Measurements from ENCODE around the gene ALOXE3. TPM values are rescaled to one million over a fixed set of nuclear protein-coding genes. Genes with fewer than 3 reads are reported as not detected.
"Not testable (repeated sequence)": the region's sequence is repeated elsewhere in the genome, so short reads cannot be mapped to it uniquely, and the experiment has no call there.

The ALOXE3 gene
- total RNA-seq, 2 donors from 2014 or later: not detected

DNA sequence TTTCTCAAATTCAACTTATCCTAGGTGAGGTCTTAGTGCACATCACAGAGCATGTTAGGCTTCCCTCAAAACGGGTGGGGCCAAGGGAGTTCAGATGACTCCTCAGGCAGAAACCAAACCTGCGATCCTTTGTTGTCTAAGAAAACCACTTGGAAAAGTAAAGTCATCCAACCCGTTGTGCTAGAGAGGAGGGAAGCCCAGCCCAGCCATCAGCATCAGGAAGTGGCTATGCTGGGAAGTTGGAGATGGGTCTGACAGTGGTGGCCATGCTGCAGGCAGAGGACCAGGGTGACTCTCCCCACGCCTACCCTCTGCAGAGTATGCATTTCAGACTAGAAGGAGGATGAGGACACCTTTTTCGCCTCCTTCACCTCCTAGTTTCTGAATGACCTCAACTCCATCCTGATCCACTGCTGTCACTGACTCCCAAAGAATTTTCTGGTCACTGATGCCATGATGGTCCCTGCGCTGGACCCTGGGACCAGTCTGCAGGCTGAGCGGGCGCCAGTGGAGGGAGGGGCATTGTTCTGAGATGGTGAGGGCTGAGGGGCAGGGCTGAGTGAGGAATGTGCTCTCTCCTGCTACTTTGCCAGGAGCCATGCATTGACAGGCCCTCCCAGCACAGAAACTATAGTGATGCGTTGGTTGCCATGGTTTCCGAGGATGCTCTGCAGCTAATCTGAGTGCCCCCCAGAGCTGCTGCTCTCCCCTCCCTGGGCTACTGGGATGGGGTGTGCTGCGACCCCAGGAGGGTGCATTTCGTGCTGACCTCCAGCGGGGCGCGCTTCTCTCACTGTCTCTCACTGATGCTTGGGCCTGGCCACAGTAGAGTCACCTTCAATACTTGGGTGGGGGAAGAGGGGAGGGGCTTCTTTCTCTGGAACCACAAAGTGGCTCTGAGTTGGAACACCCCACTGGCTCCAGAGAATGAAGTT, 51.2 kb downstream of the ALOXE3 start:
- DNase-seq (no peak), ATAC-seq (no peak)
- intact Hi-C loops (cut with DNase I, micrococcal nuclease): no loop called here

DNA sequence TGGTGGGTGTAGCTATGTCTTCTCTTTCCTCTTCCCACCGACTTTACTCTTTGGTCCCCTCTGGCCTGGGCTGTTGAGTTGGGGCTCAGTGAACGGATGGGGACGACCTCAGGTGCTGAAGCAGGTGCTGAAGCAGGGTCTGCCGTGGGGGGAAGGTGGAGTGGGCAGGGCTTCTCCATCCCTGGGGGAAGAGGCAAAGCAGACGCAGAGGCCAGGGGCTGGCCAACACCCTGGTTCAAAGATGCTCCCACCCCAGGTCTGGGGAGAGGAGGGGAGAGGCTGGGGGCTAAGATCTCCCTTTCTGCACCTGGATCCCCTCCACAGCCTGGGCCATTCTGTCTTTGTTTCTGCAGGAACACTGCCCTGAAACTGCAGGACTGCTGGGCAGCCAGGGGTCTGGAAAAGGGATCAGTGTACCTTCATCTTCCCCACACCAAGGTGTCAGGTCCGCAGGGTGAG, 53.7 kb downstream of the ALOXE3 start:
- intact Hi-C loops (cut with DNase I, micrococcal nuclease): no loop called here
- ATAC-seq (no peak), DNase-seq (no peak)

DNA sequence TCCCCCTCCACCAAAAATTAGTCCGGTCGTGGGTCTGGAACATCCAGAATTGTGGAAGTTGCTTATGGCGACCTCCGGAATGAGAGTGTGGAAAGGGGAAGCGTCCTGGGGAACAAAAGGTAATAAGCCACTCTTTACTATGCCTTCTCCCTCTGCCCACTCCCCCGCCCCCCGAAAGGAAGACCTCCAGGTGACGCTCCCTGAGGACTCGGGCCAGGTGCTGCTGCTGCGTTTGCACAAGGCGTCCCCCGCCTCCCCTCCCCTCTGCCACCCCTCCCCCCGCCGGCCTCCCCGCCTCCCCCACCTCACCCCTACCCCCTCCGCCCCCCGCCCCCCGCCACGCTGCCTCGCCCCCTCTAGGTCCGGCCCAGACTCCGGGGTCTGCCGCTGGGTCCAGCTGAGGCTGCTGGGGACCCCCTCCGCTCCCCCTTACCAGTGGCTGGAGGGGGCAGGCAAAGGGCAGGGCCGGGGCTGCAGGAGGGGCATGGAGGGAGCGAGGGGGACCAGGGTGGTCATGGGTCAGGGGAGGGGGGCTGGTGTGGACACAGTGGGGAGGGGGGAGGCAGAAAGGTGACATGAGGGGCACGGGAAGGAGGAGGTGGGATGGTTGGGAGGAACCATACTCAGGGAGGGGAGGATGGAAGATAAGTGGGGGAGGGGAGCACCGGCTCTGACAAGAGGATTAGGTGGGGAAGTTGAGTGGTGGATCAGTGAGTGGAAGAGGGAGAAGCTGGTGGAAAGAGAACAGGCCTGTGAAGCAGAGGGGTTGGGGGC, 54.4 kb downstream of the ALOXE3 start:
- ATAC-seq: no peak
- intact Hi-C loops (cut with DNase I, micrococcal nuclease): no loop called here
- DNase-seq: no peak

DNA sequence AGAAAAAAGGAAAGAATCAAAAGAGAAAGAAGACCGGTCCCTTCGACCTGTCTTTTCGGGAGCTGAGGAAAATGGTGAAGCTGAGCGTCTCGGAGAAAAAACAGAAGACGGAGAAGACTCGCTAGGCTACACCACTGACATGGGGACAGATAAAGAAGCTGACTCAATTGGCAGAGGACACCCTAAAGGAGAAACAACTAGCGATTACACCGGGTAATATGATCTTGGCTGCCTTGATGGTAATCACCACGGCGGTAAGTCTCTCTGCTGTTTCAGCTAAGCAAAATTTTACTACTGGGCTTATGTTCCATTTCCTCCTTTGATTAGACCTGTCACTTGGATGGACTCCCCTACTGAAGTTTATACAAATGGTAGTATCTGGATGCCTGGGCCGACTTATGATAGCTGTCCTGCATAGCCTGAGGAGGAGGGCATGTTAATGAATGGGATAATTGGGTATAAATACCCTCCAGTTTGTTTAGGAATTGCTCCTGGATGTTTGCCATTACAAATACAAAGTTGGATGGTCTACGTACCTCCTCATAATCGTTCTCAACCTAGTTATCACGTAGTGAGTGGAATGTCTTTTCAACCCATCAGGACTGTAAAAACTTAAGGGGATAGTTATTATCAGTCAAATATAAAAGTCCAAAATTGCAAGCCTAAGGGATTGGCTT, 55.4 kb downstream of the ALOXE3 start:
- ATAC-seq (peak; percentile 65), DNase-seq (no peak)
- intact Hi-C loops (cut with DNase I, micrococcal nuclease): no loop called here

DNA sequence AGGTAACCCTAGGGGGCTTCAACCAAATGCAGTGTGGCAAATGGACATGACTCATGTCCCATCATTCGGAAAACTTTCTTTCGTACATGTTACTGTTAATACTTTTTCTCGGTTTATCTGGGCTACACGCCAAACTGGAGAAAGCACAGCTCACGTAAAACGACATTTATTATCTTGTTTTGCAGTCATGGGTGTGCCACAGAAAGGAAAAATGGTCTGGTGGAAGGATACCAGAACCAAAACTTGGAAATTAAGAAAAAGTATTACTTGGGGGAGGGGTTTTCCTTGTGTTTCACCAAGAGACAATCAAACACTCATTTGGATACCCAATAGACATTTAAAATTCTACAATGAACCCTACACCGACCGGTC, 55.9 kb downstream of the ALOXE3 start:
- intact Hi-C loops (cut with DNase I, micrococcal nuclease): no loop called here
- ATAC-seq (peak; percentile 61), DNase-seq (no peak)

DNA sequence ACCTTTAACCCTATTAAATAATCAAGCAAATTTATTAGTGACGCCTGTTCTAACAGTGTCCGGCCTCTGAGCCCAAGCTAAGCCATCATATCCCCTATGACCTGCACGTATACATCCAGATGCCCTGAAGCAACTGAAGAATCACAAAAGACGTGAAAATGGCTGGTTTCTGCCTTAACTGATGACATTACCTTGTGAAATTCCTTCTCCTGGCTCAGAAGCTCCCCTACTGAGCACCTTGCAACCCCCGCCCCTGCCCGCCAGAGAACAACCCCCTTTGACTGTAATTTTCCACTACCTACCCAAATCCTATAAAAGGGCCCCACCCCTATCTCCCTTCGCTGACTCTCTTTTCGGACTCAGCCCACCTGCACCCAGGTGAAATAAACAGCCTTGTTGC, 56.5 kb downstream of the ALOXE3 start:
- ATAC-seq; DNase-seq; intact Hi-C loops (cut with DNase I, micrococcal nuclease): not testable (repeated sequence)

DNA sequence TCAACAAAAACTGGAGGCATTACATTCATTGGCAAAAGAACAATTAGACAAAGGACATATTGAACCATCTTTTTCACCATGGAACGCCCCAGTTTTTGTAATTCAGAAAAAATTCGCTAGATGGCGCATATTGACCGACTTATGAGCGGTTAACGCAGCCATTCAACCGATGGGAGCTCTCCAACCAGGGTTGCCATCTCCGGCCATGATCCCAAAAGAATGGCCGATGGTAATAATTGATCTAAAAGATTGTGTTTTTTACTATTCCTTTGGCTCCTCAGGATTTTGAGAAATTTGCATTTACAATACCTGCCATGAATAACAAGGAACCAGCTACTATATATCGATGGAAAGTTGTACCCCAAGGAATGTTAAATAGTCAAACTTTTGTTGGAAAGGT, 58.0 kb downstream of the ALOXE3 start:
- intact Hi-C loops (cut with DNase I, micrococcal nuclease): no loop called here
- ATAC-seq: peak; percentile 55
- DNase-seq: peak in 1 of 2 donors; percentile 55

DNA sequence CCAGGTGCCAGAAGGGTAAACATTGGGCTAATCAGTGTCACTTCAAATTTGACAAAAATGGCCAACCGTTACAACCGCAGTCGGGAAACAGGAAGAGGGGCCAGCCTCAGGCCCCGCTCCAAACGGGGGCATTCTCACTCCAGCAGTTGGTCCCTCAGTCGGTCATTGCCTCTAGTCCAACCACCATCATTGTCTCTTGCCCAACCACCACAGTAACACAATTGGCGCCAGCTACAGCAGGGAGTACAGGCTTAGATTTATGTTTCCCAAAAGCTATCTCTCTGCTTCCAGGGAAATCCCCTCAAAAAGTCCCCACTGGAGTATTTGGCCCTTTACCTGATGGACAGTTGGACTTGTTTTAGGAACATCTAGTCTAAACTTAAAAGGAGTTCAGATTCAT, 59.2 kb downstream of the ALOXE3 start:
- DNase-seq (peak in 1 of 2 donors; percentile 18), ATAC-seq (no peak)
- intact Hi-C loops (cut with DNase I, micrococcal nuclease): no loop called here

DNA sequence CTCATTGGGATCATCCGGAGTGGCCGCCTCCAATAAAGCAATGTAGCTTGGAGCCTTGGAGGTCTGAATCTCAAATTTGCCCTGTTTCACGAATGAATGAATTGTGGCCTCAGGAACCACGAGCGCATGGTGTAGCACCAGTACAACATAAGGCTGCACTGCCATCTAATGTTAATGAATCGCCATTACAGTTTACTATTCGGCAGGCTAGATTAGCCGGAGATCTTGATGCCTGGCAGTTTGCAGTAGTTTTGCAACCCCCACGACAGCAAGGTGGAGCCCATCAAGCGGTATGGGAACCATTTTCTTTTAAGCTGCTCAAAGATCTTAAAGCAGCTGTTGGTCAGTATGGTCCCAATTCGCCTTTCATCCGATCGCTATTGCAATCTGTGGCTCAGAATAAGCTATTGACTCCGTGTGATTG, 60.6 kb downstream of the ALOXE3 start:
- ATAC-seq: peak; percentile 66
- DNase-seq: peak in 1 of 2 donors; percentile 21
- intact Hi-C loops (cut with DNase I, micrococcal nuclease): no loop called here

DNA sequence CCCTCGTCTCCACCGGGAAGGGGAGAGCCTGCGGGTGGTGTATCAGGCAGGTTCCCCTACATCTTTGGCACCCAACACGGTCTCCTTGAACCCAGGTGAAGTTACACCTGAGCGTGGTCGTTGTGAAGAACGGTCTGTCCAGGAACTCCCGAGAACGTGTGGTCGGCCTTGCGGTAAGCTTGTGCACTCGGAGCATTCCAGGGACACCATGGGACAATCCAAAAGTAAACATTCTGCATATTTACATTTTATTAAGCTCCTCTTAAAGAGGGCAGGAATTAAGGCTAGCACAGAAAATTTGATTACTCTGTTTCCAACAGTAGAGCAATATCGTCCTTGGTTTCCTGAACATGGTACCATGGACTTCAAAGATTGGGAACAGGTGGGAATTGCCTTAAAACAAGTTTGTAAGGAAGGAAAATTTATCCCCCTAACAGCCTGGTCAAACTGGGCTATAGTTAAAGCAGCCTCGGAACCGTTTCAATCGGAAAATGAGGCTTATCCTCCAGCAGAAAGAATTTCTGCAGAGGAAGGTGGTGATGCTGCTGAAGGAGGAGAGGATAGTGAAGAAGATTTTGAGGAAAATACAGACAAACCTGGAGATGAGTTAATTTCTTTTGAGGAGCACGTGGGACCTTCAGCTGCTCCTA, 61.2 kb downstream of the ALOXE3 start:
- DNase-seq (peak in 1 of 2 donors; percentile 24), ATAC-seq (no peak)
- intact Hi-C loops (cut with DNase I, micrococcal nuclease): no loop called here

DNA sequence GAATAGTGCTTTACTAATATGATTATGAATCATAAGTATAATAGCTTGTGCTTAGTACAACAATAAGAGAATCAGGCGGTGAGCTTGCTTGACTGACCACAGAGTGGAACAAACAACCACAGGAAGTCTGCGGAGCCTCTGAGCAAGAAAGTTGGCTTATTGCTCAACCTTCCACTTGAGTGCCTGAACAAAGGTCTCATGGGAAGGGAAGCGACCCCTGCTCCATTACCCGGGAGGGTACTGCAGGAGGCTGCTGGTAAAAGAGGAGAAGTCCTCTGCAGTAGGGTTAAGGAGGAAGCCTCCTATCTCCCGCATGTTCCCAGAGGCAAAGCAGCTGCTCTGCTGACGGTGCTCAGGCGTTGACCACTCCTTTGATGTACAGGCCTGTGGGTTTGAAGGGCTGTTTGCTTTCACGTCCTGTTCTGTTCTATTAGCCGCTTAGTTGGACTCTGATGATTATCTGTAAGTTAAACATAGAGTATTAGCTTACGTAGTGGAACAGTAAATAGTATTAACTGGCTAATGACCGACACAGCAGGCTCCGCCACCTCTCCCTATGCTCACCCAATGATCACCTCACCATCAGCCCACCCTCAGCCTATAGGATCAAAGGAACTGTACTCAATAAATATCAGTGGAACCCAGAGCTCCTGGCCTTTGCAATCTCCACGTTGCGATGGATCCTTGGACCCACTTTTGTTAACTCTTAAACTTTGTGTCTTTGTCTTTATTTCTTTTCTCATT, 61.9 kb downstream of the ALOXE3 start:
- intact Hi-C loops (cut with DNase I, micrococcal nuclease): no loop called here
- DNase-seq: peak in 1 of 2 donors; percentile 55
- peak; percentile 20 for ATAC-seq

DNA sequence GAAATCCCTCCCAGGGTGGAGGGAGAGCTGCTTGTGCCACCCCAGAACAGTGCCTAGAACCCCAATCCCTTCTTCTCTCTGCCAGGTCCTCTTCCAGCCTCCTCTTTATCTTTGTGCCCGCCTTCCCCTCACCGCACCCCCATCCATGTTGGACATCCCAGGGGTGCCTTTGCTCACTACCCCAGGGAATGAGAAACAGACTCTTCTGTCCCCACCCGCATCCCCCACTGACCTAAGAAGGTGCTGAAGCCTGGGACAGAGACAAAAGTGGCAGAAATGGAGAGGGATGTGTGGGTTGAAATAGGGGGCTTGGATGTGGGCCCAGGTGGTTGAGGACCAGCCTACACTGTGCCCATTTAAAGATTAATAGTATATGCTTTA, 62.5 kb downstream of the ALOXE3 start:
- ATAC-seq (no peak), DNase-seq (no peak)
- intact Hi-C loops (cut with DNase I, micrococcal nuclease): no loop called here

DNA sequence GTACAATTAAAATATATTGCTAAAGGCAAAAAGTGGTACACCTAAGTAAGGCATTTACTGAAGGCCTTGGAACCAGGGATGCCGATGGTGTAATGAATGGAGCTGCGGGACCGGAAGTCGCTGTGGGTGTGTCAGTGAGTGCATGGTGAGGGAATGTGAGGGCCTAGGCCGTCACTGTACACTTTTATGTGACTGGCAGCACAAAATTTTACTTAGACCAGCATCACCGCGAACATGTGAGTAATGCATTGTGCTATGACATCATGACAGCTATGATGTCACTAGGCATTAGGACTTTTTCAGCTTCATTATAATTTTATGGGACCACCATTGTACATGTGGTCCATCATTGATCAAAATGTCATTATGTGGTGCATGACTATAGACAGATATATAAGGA, 64.7 kb downstream of the ALOXE3 start:
- intact Hi-C loops (cut with DNase I, micrococcal nuclease): no loop called here
- ATAC-seq (no peak), DNase-seq (no peak)

DNA sequence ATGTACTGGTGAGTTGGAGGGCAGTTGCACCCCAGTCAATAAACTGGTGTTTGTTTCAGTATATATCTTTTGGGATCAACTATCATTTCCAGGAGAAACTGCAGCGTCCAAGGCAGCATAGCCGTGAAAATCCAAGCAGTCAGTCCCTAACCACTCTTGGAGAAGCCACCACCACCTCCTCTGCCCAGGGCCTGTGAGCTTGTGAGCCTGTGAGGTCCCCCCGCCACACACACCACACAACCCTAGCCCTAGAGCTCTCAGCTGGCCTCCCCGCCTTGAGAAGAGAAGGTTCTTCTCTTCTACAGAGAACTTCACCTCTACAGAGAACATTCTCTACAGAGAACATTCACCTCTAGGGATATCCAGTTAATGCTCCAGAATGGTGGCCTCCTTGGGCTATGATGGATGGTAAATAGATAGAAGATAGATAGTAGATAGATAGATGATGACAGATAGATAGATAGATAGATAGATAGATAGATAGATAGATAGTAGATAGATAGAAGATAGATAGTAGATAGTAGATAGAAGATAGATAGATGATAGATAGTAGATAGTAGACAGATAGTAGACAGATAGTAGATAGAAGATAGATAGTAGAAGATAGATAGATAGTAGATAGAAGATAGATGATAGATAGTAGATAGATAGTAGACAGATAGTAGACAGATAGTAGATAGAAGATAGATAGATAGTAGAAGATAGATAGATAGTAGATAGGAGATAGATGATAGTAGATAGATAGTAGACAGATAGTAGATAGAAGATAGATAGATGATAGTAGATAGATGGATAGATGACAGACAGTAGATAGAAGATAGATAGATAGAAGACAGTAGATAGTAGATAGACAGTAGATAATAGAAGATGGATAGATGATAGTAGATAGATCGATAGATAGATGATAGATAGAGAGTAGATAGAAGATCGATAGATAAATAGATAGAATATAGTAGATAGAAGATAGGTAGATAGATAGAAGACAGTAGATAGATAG, 65.8 kb downstream of the ALOXE3 start:
- ATAC-seq (no peak), DNase-seq (no peak)
- intact Hi-C loops (cut with DNase I, micrococcal nuclease): no loop called here

DNA sequence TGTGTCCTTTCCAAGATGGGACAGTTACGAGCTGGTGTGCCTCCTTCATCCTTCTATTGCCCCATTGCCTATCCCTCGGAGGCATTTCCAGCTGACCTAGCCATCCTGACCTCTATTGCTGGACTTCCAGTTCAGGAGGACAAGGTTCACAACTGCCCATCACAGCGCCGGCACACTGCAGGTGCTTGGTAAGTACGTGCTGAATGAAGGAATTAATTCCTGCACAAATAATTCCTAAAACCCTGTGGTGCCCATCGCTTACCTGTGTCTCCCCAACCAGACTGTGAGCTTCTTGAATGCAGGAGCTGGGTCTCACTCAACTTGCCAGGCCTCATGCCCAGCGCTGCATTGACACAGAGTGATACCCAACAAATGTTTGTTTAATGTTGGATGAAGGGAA, 66.5 kb downstream of the ALOXE3 start:
- no peak for ATAC-seq
- intact Hi-C loops (cut with DNase I, micrococcal nuclease): no loop called here
- peak in 1 of 2 donors; percentile 4 for DNase-seq

DNA sequence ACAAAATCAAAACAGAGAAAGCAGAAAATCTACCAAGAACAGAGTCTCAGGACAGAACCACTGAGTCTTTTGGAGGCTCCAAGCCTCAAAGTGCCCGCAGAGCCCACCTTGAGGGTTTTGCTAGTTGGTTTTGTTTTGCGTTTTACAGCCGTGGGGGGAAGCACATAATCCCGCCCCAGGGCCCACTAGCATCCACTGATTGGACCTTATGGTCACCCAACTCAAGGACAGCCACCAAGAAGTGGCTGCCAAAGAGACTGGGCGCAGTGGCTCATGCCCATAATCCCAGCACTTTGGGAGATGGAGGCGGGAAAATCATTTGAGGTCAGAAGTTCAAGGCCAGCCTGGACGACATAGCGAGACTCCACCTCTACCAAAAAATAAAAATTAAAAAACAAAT, 69.6 kb downstream of the ALOXE3 start:
- ATAC-seq (no peak), DNase-seq (no peak)
- intact Hi-C loops (cut with DNase I, micrococcal nuclease): no loop called here

DNA sequence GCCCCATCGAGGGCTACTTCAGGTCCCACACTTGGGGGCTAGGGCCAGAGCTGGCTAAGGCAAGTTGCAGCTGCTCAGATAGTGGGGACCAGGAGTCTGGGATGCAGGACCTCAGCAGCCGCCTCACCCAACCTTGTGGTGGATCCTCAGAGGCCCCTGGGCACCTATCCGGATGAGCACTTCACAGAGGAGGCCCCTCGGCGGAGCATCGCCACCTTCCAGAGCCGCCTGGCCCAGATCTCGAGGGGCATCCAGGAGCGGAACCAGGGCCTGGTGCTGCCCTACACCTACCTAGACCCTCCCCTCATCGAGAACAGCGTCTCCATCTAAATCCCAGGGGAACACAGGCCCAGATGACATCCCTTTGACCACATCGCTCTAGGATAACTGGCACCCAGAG, 70.1 kb downstream of the ALOXE3 start:
- DNase-seq (peak in 1 of 2 donors; percentile 8), ATAC-seq (no peak)
- intact Hi-C loops (cut with DNase I, micrococcal nuclease): no loop called here

Data from left colon (tissue), 2 donors.